GM21528 (cell line): ENCODE results near the gene HSF4.

ENCODE experiments used
- ATAC-seq: cut with Tn5 transposase; IDR thresholded peaks from one replicate; pipeline ENCODE4 v1.9.1; 2021; ENCODE audit warnings: mild to moderate bottlenecking, moderate library complexity; ENCODE audit not compliant: unreplicated experiment, low FRiP score

HSF4 gene

DNA sequence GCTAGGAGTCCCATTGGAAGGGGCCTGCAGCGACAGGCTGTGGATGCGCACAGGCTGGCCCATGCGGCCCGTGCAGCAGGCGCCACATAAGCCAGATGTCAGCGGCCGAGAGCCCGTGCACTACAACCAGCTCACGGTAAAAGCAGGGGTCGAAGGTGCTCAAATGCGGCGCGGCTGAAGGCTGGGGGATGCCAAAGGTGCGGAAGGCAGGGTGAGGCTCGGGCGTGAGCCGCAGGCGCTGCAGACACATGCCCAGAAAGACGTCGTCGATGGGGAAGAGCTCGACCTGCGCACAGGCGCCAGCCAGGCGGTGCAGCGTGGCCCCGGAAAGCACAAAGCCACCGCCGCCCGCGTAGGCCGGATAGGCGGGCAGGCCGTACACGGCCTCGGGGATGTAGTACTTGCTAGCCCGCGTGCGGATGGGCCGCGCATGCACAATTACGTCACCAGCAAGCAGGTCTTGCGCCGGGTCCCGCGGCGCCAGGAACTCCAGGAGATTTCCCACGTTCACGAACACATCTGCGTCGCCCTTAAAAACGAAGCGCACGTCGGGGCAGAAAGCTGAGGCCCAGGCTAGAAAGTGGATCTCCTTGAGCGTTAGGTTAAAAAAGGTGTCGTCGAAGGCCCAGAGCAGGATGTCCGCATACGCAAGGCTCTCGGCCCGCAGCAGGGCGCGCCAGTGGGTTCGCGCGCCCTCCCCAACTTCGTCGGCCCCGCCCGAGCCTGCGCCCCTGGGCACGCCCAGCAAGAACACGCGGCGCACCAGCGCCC is 15.1 kb upstream of the HSF4 start:
- no peak for ATAC-seq

DNA sequence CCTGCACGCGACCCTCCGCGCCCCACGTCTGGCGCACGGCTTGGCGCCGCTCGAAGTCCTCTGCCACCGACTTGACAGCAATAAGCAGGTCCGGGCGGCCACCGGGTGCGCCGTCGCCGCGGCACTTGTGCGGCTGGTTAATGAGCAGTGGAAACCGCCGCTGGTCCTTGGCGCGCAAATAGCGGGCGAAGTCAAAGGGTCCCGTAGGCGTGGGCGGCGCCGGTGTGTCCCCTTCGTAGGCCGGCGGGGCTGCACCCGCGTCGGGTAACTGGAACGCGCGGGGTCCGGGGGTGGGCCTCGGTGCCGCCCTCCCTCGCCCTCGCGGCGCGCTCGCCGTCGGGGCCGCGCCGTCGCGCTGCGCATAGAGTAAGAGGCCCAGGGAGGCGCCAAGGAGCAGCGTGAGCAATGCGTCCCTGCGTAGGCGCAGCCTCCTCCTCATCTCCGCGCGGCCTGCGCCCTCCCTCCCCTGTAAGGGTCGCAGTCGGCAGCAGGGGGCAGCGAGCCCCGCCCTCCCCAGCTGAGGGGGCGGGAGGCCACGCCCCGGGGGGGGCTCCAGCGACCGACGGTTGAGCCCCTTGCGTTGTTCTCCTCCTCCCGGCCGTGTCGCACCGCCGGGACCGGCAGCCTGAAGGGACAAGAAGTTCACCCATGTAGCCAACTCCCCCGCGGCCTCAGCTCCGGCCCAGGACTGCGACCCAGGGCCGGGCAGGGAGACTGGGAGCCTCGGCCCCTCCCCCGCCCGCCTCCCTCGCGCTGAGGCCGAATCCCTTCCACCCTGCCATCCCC is 14.3 kb upstream of the HSF4 start:
- no peak for ATAC-seq

DNA sequence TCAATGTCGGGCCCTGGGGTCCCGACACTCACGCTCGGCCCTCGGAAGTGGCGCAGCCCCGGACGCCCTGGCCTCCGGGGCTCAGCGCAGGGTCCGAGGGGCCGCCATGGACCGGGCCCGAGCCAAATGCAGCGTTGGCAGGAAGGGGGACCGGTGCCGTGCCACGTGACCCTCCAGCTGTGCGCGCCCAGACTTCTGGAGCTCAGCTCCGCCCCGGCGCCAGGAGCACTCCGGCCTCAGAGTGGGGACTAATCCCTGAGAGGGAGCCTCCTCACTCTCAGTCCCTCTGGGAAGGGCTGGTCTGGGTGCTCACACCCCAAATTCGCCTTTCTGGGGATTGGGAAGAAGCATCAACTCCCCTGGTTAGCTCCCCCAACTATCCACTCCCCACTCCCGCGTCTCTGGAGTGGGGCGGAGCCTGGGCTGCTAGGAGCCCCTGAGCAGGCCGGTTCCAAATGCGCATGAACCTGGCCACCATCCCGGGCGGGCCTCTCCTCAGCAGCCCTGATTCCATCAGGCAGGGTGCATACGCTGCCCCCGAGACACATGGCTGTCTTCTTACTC is 13.6 kb upstream of the HSF4 start, which contains the start of gene B3GNT9:
B3GNT9 (minus strand) TSS at position 166 of the 564 bp plus-strand sequence. CDS start 513 bp downstream, outside the sequence.
- no peak for ATAC-seq

DNA sequence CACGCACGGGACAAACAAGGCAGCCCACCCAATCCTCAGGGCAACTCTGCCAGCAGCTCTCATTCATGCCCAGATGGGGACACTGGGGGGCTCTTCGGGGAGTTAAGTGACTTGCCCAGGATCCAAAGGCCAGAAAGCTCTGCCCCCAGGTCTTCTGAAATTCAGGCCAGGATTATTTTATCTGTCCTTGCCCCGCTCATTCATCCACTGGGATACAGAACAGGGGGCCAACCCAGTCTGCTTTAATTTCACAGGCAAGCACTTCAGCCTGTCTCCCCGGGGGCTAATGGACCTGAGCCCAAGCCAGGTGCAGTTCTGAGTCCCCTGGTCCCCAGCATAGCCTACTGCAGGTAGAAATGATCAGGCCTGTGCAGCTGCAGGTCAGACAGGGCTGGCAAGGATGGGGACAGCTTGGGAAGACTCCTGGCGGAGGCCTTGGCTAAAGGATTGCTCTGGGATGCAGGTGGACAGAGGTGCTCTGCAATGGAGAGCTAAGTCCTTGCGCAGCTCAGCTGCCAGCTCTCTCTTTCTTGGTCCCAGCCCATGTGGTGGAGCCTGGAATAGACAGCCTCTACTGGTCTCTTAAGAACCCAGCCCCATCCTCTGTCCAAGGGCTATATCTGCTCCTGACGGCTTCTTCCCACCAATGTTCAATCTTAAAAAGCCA is 13.0 kb upstream of the HSF4 start:
- ATAC-seq: no peak

DNA sequence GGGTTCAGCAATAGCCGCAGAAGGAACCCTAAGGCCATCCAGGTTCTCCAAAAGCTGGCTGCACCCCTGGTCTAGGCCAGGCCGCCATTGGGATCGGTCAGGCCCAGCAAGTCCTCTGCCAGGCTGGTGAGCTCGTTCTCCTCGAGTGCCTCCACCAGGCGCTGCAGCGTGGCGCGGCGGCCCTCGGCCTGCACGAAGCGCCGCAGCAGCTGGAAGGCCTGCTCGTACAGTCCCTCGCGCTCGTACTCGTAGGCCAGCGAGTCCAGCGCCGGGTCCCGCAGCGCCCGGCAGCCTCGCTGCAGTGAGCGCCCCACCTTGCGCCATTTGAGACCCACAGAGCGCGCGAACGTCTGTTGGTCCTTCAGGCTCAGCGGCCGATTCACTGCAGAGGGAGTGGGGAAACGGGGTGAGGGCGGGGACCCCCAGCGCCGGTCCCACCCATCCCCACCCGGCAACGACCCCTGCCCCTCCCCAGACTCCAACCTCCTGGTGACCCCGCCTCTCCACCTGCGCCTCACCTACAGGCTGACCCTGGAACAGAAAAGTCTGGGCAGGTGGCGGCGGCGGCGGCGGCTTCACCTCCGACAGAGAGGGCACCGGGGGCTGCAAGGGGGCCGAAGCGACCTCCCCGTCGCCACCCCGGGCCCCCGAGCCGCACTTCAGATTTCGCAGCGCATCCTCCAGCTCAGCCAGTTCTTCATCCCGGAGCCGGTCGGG is 9.8 kb upstream of the HSF4 start:
- ATAC-seq: no peak

DNA sequence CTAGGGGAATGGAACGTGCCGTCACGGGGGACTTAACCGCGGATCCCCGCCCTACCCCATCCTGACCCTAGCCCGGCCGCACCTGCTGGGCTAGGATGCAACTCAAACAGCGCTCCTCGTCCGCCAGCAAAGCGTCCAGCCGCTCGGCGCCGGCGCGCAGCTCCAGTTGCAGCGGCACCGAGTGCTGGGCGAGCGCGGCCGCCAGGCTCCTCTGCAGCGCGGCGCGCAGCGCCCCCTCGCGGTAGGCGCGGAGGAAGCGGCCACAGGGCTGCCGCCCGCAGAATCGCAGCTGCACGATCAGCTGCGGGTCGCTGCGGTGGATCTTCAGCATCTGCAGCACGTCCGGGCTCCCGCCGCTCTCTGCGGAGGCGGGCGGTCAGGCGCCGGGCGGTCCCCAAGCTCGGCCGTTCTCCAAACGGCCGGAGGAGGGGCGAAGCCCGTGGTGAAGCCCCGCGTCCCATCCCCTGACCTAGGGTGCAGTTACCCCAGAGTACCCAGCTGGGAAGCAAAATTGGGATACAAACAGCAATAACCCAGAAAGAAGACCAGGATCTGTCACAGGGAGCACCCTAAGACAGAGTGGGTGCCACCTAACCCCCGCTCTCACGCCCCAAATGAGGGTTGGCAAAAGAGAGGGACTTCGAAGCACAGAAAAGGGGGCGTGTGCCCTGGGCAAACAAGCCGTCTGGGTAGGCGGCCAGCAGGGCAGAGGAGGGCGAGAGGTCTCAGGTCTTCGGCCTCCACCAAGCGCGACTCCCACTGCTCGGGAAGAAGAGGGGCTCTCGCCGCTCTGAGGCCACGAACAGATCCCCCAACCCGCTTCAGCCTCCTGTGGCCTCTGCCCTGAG is 9.0 kb upstream of the HSF4 start:
- no peak for ATAC-seq

DNA sequence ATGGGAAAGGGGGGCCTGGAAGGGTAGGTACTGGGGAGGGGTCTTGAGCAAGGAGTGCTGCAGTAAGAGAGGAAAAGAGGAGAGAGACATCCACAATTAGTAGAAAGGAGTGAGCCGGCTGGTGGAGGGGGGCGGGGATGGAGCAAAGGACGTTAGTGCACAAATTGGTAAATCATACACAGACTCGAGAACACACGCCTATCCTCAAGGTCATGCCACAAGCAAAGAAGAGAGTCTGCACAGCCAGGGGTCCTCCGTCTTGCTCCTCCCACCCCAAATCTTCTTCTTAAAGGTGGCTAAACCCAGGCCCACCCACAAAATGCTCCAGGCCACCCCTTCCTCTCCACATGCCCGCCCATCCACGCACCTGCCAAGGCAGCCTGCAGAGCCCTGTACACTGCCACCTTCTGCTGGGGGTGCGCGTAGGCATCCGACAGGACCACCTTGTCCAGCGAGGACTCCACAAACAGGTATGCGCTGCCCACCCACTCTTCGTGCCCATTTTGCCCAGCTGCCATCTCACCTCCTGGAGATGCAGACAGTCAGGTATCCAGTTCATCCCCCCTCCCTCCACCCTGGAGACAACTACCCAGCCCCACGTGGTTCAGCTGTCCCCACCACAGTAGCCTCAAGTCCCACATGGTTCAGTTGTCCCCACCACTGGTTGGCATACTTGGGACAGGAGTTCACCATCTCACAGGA is 8.3 kb upstream of the HSF4 start:
- no peak for ATAC-seq

DNA sequence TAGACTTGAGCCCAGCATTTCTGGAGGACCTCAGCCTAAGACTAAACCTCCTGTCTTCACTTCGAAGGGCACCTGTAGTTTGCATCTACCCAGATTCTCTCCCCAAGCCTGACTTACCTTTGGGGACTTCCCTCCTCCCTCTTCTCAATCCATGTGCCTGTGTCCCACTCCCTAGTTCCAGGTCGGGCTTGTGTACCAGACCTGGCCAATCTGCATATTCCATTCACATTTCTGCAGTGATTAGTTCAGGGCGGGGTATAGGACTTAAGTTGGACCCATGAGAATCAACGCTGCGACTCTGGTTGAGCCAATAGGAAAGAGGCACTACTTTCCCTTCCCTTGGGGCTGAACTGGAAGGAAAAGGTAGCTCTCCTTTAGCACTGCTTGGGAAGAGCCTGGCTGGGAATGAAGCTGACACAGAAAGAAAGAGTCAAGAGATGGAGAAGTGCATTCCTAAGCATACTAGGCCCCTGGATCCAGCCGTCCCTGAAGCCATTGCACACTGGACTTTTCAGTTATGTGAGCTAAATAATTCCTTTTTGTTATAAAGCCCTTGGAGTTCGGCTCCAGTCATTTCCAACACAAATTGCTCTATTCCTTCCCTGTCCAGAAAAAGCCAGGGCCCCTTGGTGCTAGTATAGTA is 7.3 kb upstream of the HSF4 start:
- ATAC-seq: no peak

DNA sequence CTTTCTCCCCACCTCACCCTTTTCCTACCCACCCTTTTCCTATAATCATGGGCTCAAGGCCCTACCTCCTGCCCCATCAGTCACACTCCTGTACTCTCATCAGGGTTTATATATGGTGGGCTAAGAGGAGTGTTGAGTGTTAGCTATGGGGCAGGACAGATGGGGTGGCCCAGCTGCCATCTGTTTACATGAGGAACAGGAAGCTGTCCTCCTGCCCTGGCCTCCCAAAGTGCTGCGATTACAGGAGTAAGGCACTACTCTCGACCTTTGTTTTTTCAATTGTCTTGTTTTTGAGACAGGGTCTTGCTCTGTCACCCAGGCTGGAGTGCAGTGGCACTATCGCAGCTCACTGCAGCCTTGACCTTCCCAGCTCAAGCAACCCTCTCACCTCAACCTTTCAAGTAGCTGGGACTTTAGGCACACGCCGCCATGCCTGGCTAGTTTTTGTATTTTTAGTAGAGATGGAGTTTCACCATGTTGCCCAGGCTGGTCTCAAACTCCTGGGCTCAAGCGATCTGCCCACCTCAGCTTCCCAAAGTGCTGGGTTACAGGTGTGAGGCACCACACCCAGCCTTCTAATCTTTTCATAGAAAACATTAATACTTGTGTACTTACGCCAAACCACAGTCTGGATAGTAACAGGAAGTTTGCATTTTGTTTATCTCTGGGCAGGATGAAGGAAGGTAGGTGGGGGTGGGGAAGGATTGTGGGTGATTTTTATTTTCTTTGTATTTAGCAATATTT is 6.5 kb upstream of the HSF4 start:
- no peak for ATAC-seq

DNA sequence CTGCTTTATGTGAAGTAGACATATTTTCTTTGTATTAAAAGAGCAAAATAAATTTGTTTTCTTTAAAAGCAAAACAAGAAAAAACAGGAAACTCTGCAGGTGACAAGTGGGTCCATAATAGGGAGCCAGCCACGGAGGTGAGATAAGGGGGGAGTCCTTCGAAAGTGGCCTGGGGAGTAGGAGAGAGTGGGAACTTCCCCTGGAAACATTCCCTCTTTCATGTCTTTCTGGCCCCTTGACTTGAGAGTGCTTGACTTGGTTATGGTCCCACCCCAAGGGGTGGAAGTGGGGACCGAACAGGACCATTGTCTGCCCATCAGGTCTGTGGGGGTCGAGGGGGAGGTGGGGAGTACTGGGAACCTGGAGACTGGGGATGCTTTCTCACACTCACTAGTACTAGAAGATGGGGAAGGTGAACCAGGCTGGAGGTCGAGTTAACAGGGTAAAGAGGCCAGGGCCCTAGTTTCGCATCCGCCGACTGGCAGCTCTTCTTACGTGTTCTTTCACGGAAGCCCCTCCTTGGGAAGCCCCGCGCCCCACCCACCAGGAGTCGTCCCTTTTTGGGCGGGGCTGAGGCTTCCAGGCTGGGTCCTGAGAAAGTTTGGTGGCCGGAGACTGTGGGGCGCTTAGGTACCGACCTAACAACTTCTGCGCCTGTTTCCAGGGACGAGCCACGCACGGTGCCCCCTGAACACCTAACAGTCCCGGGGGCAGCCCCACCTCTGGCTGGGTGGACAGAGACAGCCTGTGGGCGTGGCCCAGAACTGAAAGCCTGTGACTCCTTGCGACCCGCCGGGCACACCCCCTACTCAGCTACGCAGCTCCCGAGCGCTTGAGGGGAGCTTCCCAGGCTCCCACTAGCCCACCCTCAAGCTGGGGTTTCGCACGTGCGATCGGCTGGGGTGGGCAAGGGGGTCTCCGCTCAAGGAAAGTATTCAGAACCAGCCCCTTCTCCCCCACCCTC is 5.6 kb upstream of the HSF4 start:
- ATAC-seq: peak; percentile 34

DNA sequence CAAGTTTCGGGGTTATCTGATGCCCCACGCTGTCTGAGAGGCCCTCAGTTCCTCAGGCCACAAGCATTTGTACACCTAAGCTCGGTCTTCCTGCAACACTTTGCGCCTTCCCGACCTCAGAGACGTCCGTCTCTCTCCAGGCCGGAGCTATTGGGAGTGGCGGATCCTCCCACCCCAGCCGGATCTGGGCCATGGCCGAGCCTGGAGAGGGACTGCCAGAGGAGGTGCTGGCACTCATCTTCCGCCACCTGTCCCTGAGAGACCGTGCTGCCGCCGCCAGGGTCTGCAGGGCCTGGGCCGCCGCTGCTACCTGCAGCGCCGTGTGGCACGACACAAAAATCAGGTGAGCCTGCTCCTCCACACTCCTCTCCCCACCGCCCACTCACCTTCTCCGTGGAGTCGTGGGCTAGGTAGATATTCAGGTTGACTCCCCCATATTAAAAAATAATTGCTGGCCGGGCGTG is 2.9 kb upstream of the HSF4 start:
- ATAC-seq: no peak

DNA sequence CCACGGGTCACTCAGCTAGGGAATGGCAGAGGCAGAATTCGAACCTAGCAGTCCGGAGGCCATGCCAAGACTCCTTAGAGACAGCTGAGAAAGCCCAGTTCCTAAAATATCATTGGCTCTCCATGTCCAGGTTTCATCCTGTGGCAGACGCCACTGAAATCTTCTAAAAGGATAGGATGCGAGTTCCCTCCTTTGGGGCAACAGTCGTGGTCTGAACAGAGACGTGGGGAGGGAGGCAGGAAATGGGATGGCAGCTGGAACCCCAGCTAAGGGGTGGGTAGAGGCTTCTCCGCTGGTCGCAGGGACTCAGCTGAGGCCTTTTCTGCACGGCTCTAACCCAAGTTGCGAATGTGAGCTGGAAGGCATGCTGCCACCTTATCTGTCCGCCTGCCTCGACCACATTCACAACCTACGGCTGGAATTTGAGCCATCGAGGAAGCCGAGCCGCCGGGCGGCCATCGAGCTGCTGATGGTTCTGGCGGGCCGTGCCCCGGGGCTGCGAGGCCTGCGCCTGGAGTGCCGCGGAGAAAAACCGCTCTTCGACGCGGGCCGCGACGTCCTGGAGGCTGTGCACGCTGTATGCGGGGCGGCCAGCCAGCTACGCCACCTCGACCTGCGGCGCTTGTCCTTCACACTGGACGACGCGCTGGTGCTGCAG is 1.9 kb upstream of the HSF4 start:
- ATAC-seq: no peak

DNA sequence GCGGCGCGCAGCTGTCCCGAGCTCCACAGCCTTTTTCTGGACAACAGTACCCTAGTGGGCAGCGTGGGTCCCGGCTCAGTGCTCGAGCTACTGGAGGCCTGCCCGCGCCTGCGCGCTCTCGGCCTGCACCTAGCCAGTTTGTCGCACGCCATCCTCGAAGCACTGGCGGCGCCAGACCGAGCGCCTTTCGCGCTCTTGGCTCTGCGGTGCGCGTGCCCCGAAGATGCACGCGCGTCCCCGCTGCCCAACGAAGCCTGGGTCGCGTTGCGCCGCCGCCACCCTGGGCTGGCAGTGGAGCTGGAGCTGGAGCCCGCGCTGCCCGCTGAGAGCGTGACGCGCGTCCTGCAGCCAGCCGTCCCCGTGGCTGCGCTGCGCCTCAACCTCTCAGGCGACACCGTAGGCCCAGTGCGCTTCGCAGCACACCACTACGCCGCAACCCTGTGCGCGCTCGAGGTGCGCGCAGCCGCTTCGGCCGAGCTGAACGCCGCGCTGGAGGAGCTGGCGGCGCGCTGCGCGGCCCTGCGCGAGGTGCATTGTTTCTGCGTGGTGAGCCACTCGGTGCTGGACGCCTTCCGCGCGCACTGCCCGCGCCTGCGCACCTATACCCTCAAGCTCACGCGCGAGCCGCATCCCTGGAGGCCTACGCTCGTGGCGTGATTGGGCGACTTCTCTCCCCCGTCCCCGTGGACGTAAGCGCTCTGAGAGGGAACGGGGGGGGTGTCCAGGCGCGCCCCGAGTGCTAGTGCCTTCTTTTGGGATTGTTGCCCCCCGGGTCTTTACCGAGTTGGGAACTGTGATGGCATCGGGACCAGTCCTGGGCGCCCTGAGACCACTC is 1.2 kb upstream of the HSF4 start:
- ATAC-seq: no peak

DNA sequence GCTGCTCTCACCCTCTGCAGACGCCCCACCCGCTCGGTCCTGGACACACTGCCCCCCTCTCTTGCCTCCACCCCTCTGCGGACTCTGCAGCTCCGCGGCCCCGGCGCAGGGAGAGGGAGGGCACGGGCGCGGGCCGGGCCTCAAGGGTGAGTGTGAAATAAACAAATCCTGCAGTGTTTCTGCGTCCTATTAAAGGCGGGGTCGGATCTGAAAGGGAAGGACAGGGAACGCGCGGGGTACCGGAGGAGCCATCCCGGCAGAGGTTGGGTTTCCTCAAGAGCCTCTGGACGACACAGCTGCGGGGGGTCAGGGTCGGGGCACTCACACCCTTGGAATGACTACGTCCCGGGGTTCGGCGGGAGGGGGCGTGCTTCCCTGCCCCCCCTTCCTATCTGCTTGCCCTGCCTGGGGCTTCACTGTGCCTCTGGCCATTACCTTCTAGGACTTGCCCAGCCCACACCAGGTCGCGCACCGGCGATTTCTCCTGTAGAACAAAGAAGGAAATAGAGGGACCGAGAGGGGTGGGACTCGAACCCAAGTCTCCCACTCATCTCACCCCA is 466 bp upstream of the HSF4 start:
- no peak for ATAC-seq
